HCT116 (cell line): ENCODE results near the gene GFAP. TPM values are rescaled to one million over a fixed set of nuclear protein-coding genes. Genes with fewer than 3 reads are reported as not detected.
A peak's percentile ranks its signal among the peaks of the same experiment; 100 is the strongest.

Experiments
- ATAC-seq: fragments of 200-7000 bp; cut with Tn5 transposase; 2 replicates; pipeline ENCODE4 v1.9.1; 2020; ENCODE audit warnings: mild to moderate bottlenecking, moderate library complexity
- BruUV-seq: library from RNA; stranded (reverse); fragments of 400-500 nt; replicated peaks from 2 replicates; lab custom pipeline; 2021; lab: Mats Ljungman, UMichigan
- CTCF ChIA-PET: fragments of 300-600 bp; sonication (Branson Sonifier 250); formaldehyde crosslinking; loops from one replicate; lab custom pipeline; 2021; ENCODE audit warnings: antibody characterized with exemption; lab: Charles Lee
- POLR2A ChIA-PET: fragments of 300-600, 350-600 bp; sonication (Branson Sonifier 250); formaldehyde crosslinking; loops from one replicate; lab custom pipeline; 2021; ENCODE audit warnings: antibody characterized with exemption; lab: Charles Lee
- RAD21 ChIA-PET, 2 experiments: fragments of 300-600 bp; sonication (Branson Sonifier 250); formaldehyde crosslinking; loops; one replicate each; lab custom pipeline; 2023; ENCODE audit warnings: low total read pairs in 2 of 2; ENCODE audit not compliant: uncharacterized antibody in 2 of 2, unreplicated experiment in 2 of 2, low non-redundant PET in 1 of 2; lab: Charles Lee
- DNase-seq: peaks from one replicate; pipeline ENCODE4 v3.0.0-alpha.2; 2010; ENCODE audit warnings: low read depth, low spot score
- H2AFZ ChIP-seq: fragments of 200-600 bp; shearing (Covaris generic), sonication (generic); 2 replicates; pipeline ENCODE4 v1.6.1; 2017; ENCODE audit warnings: low read depth, mixed run types, mixed read lengths, antibody characterized with exemption, low read length; ENCODE audit not compliant: poor library complexity, severe bottlenecking
- H3K27ac ChIP-seq: 2 replicates; pipeline ENCODE4 v1.5.1; 2012; ENCODE audit warnings: low read depth, low read length
- H3K27me3 ChIP-seq: fragments of 200-600 bp; sonication (generic); 2 replicates; pipeline ENCODE4 v1.6.1; 2016; ENCODE audit warnings: mixed run types, low read length, mixed read lengths; ENCODE audit not compliant: insufficient read depth
- H3K36me3 ChIP-seq, 2 experiments: fragments of 200-500 bp in 1 of 2; fragments of 200-600 bp in 1 of 2; sonication (Bioruptor generic) in 1 of 2; sonication (generic) in 1 of 2; 2 replicates each; pipeline versions ENCODE4 v1.5.1 to v1.6.1; 2014 to 2016; ENCODE audit warnings: low read length in 2 of 2, inconsistent platforms in 1 of 2, mixed read lengths in 1 of 2, mixed run types in 1 of 2; ENCODE audit not compliant: insufficient read depth in 2 of 2, control insufficient read depth in 1 of 2
- H3K4me1 ChIP-seq, 2 experiments: fragments of 200-600 bp in 1 of 2; sonication (generic) in 1 of 2; 2 replicates each; pipeline versions ENCODE4 v1.5.1 to v1.6.1; 2012 to 2017; ENCODE audit warnings: low read length in 2 of 2, inconsistent platforms in 1 of 2, mild to moderate bottlenecking in 1 of 2, mixed read lengths in 1 of 2, mixed run types in 1 of 2, moderate library complexity in 1 of 2; ENCODE audit not compliant: insufficient read depth in 2 of 2, control insufficient read depth in 1 of 2
- H3K4me2 ChIP-seq: fragments of 200-600 bp; sonication (generic); 2 replicates; pipeline ENCODE4 v1.6.1; 2017; ENCODE audit warnings: mixed run types, low read length, mixed read lengths
- H3K4me3 ChIP-seq, 2 experiments: fragments of 200-600 bp in 1 of 2; sonication (generic) in 1 of 2; replicated peaks in 1 of 2; 2 replicates each; pipeline ENCODE4 v1.5.1; 2011 to 2016; ENCODE audit warnings: low read length in 2 of 2, control low read depth in 1 of 2, low read depth in 1 of 2, mild to moderate bottlenecking in 1 of 2, mixed read lengths in 1 of 2, mixed run types in 1 of 2
- H3K79me2 ChIP-seq: fragments of 200-600 bp; sonication (generic); 2 replicates; pipeline ENCODE4 v1.6.1; 2017; ENCODE audit warnings: mild to moderate bottlenecking, mixed run types, low read length, moderate library complexity, mixed read lengths; ENCODE audit not compliant: insufficient read depth
- H3K9ac ChIP-seq: fragments of 200-600 bp; sonication (generic); 2 replicates; pipeline ENCODE4 v1.6.1; 2016; ENCODE audit warnings: low read length, mixed read lengths
- H3K9me2 ChIP-seq: fragments of 200-600 bp; sonication (generic), shearing (Covaris generic); 2 replicates; pipeline ENCODE4 v1.6.1; 2017; ENCODE audit warnings: mixed run types, mild to moderate bottlenecking, moderate library complexity; ENCODE audit not compliant: insufficient read depth
- H3K9me3 ChIP-seq, 2 experiments: fragments of 200-500 bp in 1 of 2; fragments of 200-600 bp in 1 of 2; sonication (Bioruptor generic) in 1 of 2; sonication (generic) in 1 of 2; 2 replicates each; pipeline ENCODE4 v1.6.1; 2014 to 2017; ENCODE audit warnings: low read length in 2 of 2, mixed read lengths in 2 of 2, inconsistent platforms in 1 of 2, low read depth in 1 of 2, mild to moderate bottlenecking in 1 of 2, mixed run types in 1 of 2, moderate library complexity in 1 of 2; ENCODE audit not compliant: control insufficient read depth in 1 of 2, insufficient read depth in 1 of 2
- H4K20me1 ChIP-seq: fragments of 200-600 bp; sonication (generic), shearing (Covaris generic); 2 replicates; pipeline ENCODE4 v1.6.1; 2017; ENCODE audit warnings: mixed run types, mild to moderate bottlenecking, moderate library complexity; ENCODE audit not compliant: insufficient read depth
- CBX3 ChIP-seq: IDR thresholded peaks from 2 replicates; pipeline ENCODE4 v1.6.1; 2012; ENCODE audit warnings: low read depth
- EZH2 ChIP-seq: fragments of 200-600 bp; sonication (generic); IDR thresholded peaks from 2 replicates; pipeline ENCODE4 v1.6.1; 2017; ENCODE audit warnings: antibody characterized with exemption, mixed run types
- EZH2phosphoT487 ChIP-seq: fragments of 200-600 bp; IDR thresholded peaks from 2 replicates; pipeline ENCODE4 v1.6.1; 2018; ENCODE audit warnings: antibody characterized with exemption, borderline replicate concordance
- JUND ChIP-seq: IDR thresholded peaks from 2 replicates; pipeline ENCODE4 v1.6.1; 2012
- SP1 ChIP-seq: IDR thresholded peaks from 2 replicates; pipeline ENCODE4 v1.6.1; 2012; ENCODE audit warnings: low read depth
- SRF ChIP-seq: IDR thresholded peaks from 2 replicates; pipeline ENCODE4 v1.6.1; 2012; ENCODE audit warnings: low read depth
- ZFX ChIP-seq: fragments of 450-650 bp; IDR thresholded peaks from 2 replicates; pipeline ENCODE4 v1.6.1; 2017
- intact Hi-C: fragments of 100-400 bp; cut with micrococcal nuclease; formaldehyde crosslinking; loops from 2 replicates; pipeline ENCODE4 v1.10.0; 2022
- total RNA-seq: library from RNA; stranded (reverse); gene quantifications from one replicate; pipeline ENCODE4 v1.2.1, GENCODE V29; 2021; ENCODE audit not compliant: unreplicated experiment
- TF ChIP-seq, protein P1 (sequence below): IDR thresholded peaks from 2 replicates; pipeline ENCODE4 v1.6.1; 2011; ENCODE audit warnings: mild to moderate bottlenecking, low read length, moderate library complexity; ENCODE audit not compliant: insufficient replicate concordance; ENCODE audit errors: extremely low read depth
- TF ChIP-seq, protein P2 (sequence below): IDR thresholded peaks from 2 replicates; pipeline ENCODE4 v1.6.1; 2012

GFAP gene
- total RNA-seq, 1 experiment from 2014 or later, result not detected

DNA sequence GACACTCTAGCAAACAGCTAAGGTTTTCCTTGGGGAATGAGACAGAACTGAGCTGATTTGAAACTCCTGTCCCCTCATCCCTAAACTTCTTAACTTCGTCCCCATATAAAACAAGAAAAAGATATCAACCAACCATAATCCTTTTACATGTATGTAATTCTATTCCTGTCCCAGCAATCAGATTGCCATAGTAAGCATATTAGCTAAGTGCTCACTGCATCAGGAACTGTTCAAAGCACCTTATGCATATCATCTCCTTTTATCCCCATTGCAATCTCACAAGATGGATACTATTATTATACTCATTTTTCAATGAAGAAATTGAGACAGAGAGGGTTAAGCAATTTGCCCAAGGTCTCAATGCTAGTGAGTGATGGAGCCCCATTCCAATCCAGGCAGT, 25.5 kb upstream of the GFAP start (continued):
- TF ChIP-seq SRF, result no peak
- no peak for TF ChIP-seq CBX3
- TF ChIP-seq, protein P1, sequence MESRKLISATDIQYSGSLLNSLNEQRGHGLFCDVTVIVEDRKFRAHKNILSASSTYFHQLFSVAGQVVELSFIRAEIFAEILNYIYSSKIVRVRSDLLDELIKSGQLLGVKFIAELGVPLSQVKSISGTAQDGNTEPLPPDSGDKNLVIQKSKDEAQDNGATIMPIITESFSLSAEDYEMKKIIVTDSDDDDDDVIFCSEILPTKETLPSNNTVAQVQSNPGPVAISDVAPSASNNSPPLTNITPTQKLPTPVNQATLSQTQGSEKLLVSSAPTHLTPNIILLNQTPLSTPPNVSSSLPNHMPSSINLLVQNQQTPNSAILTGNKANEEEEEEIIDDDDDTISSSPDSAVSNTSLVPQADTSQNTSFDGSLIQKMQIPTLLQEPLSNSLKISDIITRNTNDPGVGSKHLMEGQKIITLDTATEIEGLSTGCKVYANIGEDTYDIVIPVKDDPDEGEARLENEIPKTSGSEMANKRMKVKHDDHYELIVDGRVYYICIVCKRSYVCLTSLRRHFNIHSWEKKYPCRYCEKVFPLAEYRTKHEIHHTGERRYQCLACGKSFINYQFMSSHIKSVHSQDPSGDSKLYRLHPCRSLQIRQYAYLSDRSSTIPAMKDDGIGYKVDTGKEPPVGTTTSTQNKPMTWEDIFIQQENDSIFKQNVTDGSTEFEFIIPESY, result no peak
- TF ChIP-seq ZFX, result no peak

DNA sequence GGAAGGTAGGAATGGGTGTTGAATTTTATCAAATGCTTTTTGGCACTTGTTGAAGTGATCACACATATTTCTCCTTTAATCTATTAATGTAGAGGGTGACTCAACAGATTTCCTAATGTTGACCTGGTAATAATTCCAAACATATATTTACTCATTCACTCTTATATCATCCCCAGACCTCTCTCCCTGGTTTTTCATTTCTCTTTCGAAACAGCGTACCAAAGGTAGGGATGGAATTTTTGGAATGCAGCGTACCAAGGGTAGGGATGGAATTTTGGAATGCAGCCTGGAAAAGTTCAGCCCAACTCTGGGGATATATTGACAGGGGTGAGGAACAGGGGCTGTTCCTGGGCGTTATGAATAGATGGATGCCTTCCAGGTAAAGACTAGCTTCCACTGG, 25.0 kb upstream of the GFAP start:
- peak overlapping the region; percentile 16; the same call in 1 of the 2 replicates for H3K9ac ChIP-seq
- no peak overlapping the region for H2AFZ ChIP-seq
- H3K4me3 ChIP-seq, result peak overlapping the region in 1 of 2 experiments; percentile 13; a peak in 1 of 4 replicates
- no peaks in the 10 kb centered on the region for H3K9me2 ChIP-seq
- TF ChIP-seq, protein P2, sequence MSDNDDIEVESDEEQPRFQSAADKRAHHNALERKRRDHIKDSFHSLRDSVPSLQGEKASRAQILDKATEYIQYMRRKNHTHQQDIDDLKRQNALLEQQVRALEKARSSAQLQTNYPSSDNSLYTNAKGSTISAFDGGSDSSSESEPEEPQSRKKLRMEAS, result no peak
- TF ChIP-seq SRF (no peak), SP1 (no peak), JUND (no peak), EZH2 (no peak), EZH2phosphoT487 (no peak)
- ChIA-PET RAD21 (no interaction called here), CTCF (interaction anchor here (2.5 kb wide), 1 partner anchor 20 kb away, joined by 6 read pairs; no protein-coding TSS in a partner anchor), POLR2A (no interaction called here)
- no peaks in the 10 kb centered on the region for H3K27me3 ChIP-seq
- H4K20me1 ChIP-seq, result peaks cover 5% of the 10 kb centered on the region; the same call in 1 of the 2 replicates
- DNase-seq, result no peak
- ATAC-seq, result peak; percentile 63; the same call in 1 of the 2 replicates
- peaks cover 97% of the 10 kb centered on the region for H3K79me2 ChIP-seq
- BruUV-seq, result no TSS peak
- H3K4me1 ChIP-seq, result peaks cover 22 to 37% of the 10 kb centered on the region in 2 experiments
- peaks cover 0 to 4% of the 10 kb centered on the region in 2 experiments; a peak in 1 of 4 replicates for H3K9me3 ChIP-seq
- intact Hi-C loops, result no loop called here
- H3K36me3 ChIP-seq, result peaks cover 10 to 56% of the 10 kb centered on the region in 2 experiments; a peak in 3 of 4 replicates
- peak overlapping the region; percentile 53 for H3K4me2 ChIP-seq
- H3K27ac ChIP-seq, result peak overlapping the region; percentile 38; the same call in 1 of the 2 replicates
